Measurements from ENCODE around the gene TNF. TPM values are rescaled to one million over a fixed set of nuclear protein-coding genes. Genes with fewer than 3 reads are reported as not detected.

Gene TNF
- total and polyA plus RNA-seq, 7 experiments from 2014 or later: 0.73 to 125 (median 5.4) TPM

- peaks cover 42 to 60% of the 10 kb centered on the region in 2 donors for H3K4me1 ChIP-seq (ENCODE audit: control insufficient read depth in 2 of 2, insufficient read depth in 2 of 2, low read length in 2 of 2)
- Mint-ChIP-seq H3K4me1 (peaks cover 36 to 65% (median 56%) of the 10 kb centered on the region in 7 donors), H3K27ac (peak overlapping the region in 1 of 9 donors; percentile 89), H3K36me3 (peaks cover 5 to 41% (median 8%) of the 10 kb centered on the region in 5 donors), H3K4me3 (peak overlapping the region in 7 of 10 donors; percentile 13 to 87 (median 75)), H3K9me3 (no peaks in the 10 kb centered on the region), H3K27me3 (peaks cover 0 to 11% (median 0%) of the 10 kb centered on the region in 5 donors)
- ATAC-seq (no peak), DNase-seq (no peak)
- H3K27ac ChIP-seq (ENCODE audit: low read depth, low read length): peak overlapping the region; percentile 57
- no peaks in the 10 kb centered on the region for H3K36me3 ChIP-seq (ENCODE audit: control insufficient read depth in 2 of 3, insufficient read depth in 3 of 3, low read length in 3 of 3)
- POLR2A ChIA-PET: interaction anchor here (0.6 to 53.8 kb wide), 4 partner anchors 9 to 38 kb away, joined by 3 to 3078 read pairs (median 10); partner anchors contain the start of genes AIF1, DDX39B, LST1 and LTA
- H3K27me3 ChIP-seq (ENCODE audit: control insufficient read depth in 2 of 2, insufficient read depth in 2 of 2, low read length in 2 of 2): no peaks in the 10 kb centered on the region
- CTCF ChIA-PET: interaction anchor here (0.7 to 13.5 kb wide), 4 partner anchors 14 to 40 kb away, joined by 3 to 298 read pairs (median 30); partner anchors contain the start of genes LST1, LTB and TNF
- H3K4me3 ChIP-seq (ENCODE audit: low read length): no peak overlapping the region
- no peaks in the 10 kb centered on the region for H3K9me3 ChIP-seq (ENCODE audit: control insufficient read depth in 2 of 3, low read length in 3 of 3)
- intact Hi-C loops (cut with micrococcal nuclease): loop anchor here (2.0 kb wide), 2 partner anchors 17 to 23 kb away; partner anchors contain the start of gene TNF (in 1 of the 2)
Measured at GRCh38 chr6:31557443-31558317, 17.7 kb upstream of the TNF start.

GRCh38 chr6:31558318-31558625, 17.1 kb upstream of the TNF start:
- Histone ChIP-seq H3K27me3 (ENCODE audit: control insufficient read depth in 2 of 2, insufficient read depth in 2 of 2, low read length in 2 of 2) (no peaks in the 10 kb centered on the region), H3K27ac (ENCODE audit: low read depth, low read length) (peak overlapping the region; percentile 57), H3K36me3 (ENCODE audit: control insufficient read depth in 2 of 3, insufficient read depth in 3 of 3, low read length in 3 of 3) (no peaks in the 10 kb centered on the region), H3K4me3 (ENCODE audit: low read length) (peak overlapping the region; percentile 48), H3K4me1 (ENCODE audit: control insufficient read depth in 2 of 2, insufficient read depth in 2 of 2, low read length in 2 of 2) (peaks cover 42 to 60% of the 10 kb centered on the region in 2 donors), H3K9me3 (ENCODE audit: control insufficient read depth in 2 of 3, low read length in 3 of 3) (no peaks in the 10 kb centered on the region)
- Mint-ChIP-seq H3K36me3 (peaks cover 8 to 44% (median 11%) of the 10 kb centered on the region in 5 donors), H3K4me3 (peak overlapping the region in 7 of 10 donors; percentile 66 to 87 (median 82)), H3K9me3 (no peaks in the 10 kb centered on the region), H3K27me3 (peaks cover 0 to 16% (median 0%) of the 10 kb centered on the region in 5 donors), H3K27ac (peak overlapping the region in 8 of 9 donors; percentile 84 to 91 (median 88)), H3K4me1 (peaks cover 42 to 70% (median 58%) of the 10 kb centered on the region in 7 donors)
- ChIA-PET POLR2A (interaction anchor here (0.6 to 53.8 kb wide), 5 partner anchors 9 to 1295 kb away, joined by 3 to 3078 read pairs (median 4); partner anchors contain the start of genes AIF1, DDX39B, LST1 and LTA), CTCF (interaction anchor here (0.7 to 6.5 kb wide), 4 partner anchors 13 to 39 kb away, joined by 3 to 57 read pairs (median 8); partner anchors contain the start of gene LTB)
- intact Hi-C loops (cut with micrococcal nuclease): loop anchor here (2.0 kb wide), 2 partner anchors 17 to 23 kb away; partner anchors contain the start of gene TNF (in 1 of the 2)
- ATAC-seq (no peak), DNase-seq (no peak)

- H3K4me1 Mint-ChIP-seq: peaks cover 46 to 74% (median 61%) of the 10 kb centered on the region in 7 donors
- Histone ChIP-seq H3K4me1 (ENCODE audit: control insufficient read depth in 2 of 2, insufficient read depth in 2 of 2, low read length in 2 of 2) (peaks cover 42 to 60% of the 10 kb centered on the region in 2 donors), H3K9me3 (ENCODE audit: control insufficient read depth in 2 of 3, low read length in 3 of 3) (no peaks in the 10 kb centered on the region), H3K4me3 (ENCODE audit: low read length) (peak overlapping the region; percentile 48), H3K36me3 (ENCODE audit: control insufficient read depth in 2 of 3, insufficient read depth in 3 of 3, low read length in 3 of 3) (peaks cover 0 to 3% (median 0%) of the 10 kb centered on the region in 3 experiments), H3K27ac (ENCODE audit: low read depth, low read length) (peak overlapping the region; percentile 57), H3K27me3 (ENCODE audit: control insufficient read depth in 2 of 2, insufficient read depth in 2 of 2, low read length in 2 of 2) (no peaks in the 10 kb centered on the region)
- H3K27me3 Mint-ChIP-seq: peaks cover 0 to 20% (median 0%) of the 10 kb centered on the region in 5 donors
- H3K27ac Mint-ChIP-seq: peak overlapping the region; percentile 84 to 92 (median 88)
- ATAC-seq (peak; percentile 78), DNase-seq (peak in 8 of 9 donors; percentile 51 to 75 (median 56))
- CTCF ChIA-PET: interaction anchor here (0.6 to 6.5 kb wide), 10 partner anchors 9 to 272 kb away, joined by 3 to 57 read pairs (median 4); partner anchors contain the start of genes ATP6V1G2, LTB and NFKBIL1
- peak overlapping the region; percentile 66 to 87 (median 82) for H3K4me3 Mint-ChIP-seq
- peaks cover 10 to 46% (median 15%) of the 10 kb centered on the region in 5 donors for H3K36me3 Mint-ChIP-seq
- POLR2A ChIA-PET: interaction anchor here (0.6 to 53.8 kb wide), 8 partner anchors 8 to 1295 kb away, joined by 3 to 3078 read pairs (median 3); partner anchors contain the start of genes AIF1, DDX39B, LST1 and LTA
- no peaks in the 10 kb centered on the region for H3K9me3 Mint-ChIP-seq
- intact Hi-C loops (cut with micrococcal nuclease): loop anchor here (1.0 to 2.0 kb wide), 4 partner anchors 9 to 22 kb away; partner anchors contain the start of genes LTA (in 1 of the 2) and TNF (in 1 of the 2)
Measured at GRCh38 chr6:31558631-31559500, 16.5 kb upstream of the TNF start.

- H3K27ac ChIP-seq (ENCODE audit: low read depth, low read length): peak overlapping the region; percentile 57
- no peaks in the 10 kb centered on the region for H3K9me3 Mint-ChIP-seq
- H3K27me3 Mint-ChIP-seq: peaks cover 0 to 22% (median 0%) of the 10 kb centered on the region in 5 donors
- peaks cover 12 to 46% (median 17%) of the 10 kb centered on the region in 5 donors for H3K36me3 Mint-ChIP-seq
- ATAC-seq: peak; percentile 1
- DNase-seq: no peak
- H3K4me3 Mint-ChIP-seq: peak overlapping the region; percentile 66 to 87 (median 82)
- intact Hi-C loops (cut with micrococcal nuclease): loop anchor here (1.0 to 2.0 kb wide), 4 partner anchors 9 to 21 kb away; partner anchors contain the start of genes LTA (in 1 of the 2) and TNF (in 1 of the 2)
- H3K36me3 ChIP-seq (ENCODE audit: control insufficient read depth in 2 of 3, insufficient read depth in 3 of 3, low read length in 3 of 3): peaks cover 0 to 5% (median 0%) of the 10 kb centered on the region in 3 experiments
- H3K4me1 Mint-ChIP-seq: peaks cover 50 to 76% (median 62%) of the 10 kb centered on the region in 7 donors
- POLR2A ChIA-PET: interaction anchor here (0.8 to 53.8 kb wide), 4 partner anchors 9 to 36 kb away, joined by 3 to 3078 read pairs (median 10); partner anchors contain the start of genes AIF1, DDX39B, LST1 and LTA
- peaks cover 42 to 60% of the 10 kb centered on the region in 2 donors for H3K4me1 ChIP-seq (ENCODE audit: control insufficient read depth in 2 of 2, insufficient read depth in 2 of 2, low read length in 2 of 2)
- H3K27me3 ChIP-seq (ENCODE audit: control insufficient read depth in 2 of 2, insufficient read depth in 2 of 2, low read length in 2 of 2): no peaks in the 10 kb centered on the region
- H3K9me3 ChIP-seq (ENCODE audit: control insufficient read depth in 2 of 3, low read length in 3 of 3): no peaks in the 10 kb centered on the region
- H3K27ac Mint-ChIP-seq: peak overlapping the region; percentile 84 to 92 (median 89)
- CTCF ChIA-PET: interaction anchor here (0.8 to 6.5 kb wide), 8 partner anchors 8 to 271 kb away, joined by 3 to 57 read pairs (median 4); partner anchors contain the start of genes ATP6V1G2, LTB and NFKBIL1
- H3K4me3 ChIP-seq (ENCODE audit: low read length): peak overlapping the region; percentile 48
Measured at GRCh38 chr6:31559606-31559957, 15.8 kb upstream of the TNF start.

GRCh38 chr6:31559958-31560696, 15.2 kb upstream of the TNF start:
- Histone ChIP-seq H3K9me3 (ENCODE audit: control insufficient read depth in 2 of 3, low read length in 3 of 3) (no peaks in the 10 kb centered on the region), H3K4me1 (ENCODE audit: control insufficient read depth in 2 of 2, insufficient read depth in 2 of 2, low read length in 2 of 2) (peaks cover 42 to 60% of the 10 kb centered on the region in 2 donors), H3K27ac (ENCODE audit: low read depth, low read length) (peak overlapping the region; percentile 57), H3K27me3 (ENCODE audit: control insufficient read depth in 2 of 2, insufficient read depth in 2 of 2, low read length in 2 of 2) (no peaks in the 10 kb centered on the region), H3K4me3 (ENCODE audit: low read length) (peak overlapping the region; percentile 48), H3K36me3 (ENCODE audit: control insufficient read depth in 2 of 3, insufficient read depth in 3 of 3, low read length in 3 of 3) (peaks cover 0 to 10% (median 0%) of the 10 kb centered on the region in 3 experiments)
- ATAC-seq: peak; percentile 79
- ChIA-PET CTCF (interaction anchor here (0.8 to 6.5 kb wide), 7 partner anchors 8 to 37 kb away, joined by 3 to 57 read pairs (median 5); partner anchors contain the start of genes ATP6V1G2, LTB and NFKBIL1), POLR2A (interaction anchor here (1.4 to 53.8 kb wide), 3 partner anchors 8 to 36 kb away, joined by 6 to 3078 read pairs (median 16); partner anchors contain the start of genes AIF1, DDX39B, LST1 and LTA)
- Mint-ChIP-seq H3K27me3 (peaks cover 0 to 27% (median 0%) of the 10 kb centered on the region in 5 donors), H3K4me1 (peaks cover 55 to 78% (median 65%) of the 10 kb centered on the region in 7 donors), H3K4me3 (peak overlapping the region; percentile 66 to 87 (median 82)), H3K27ac (peak overlapping the region; percentile 84 to 92 (median 89)), H3K9me3 (no peaks in the 10 kb centered on the region), H3K36me3 (peaks cover 12 to 47% (median 18%) of the 10 kb centered on the region in 5 donors)
- DNase-seq: peak in 1 of 9 donors; percentile 34
- intact Hi-C loops (cut with micrococcal nuclease): loop anchor here (1.0 to 2.0 kb wide), 4 partner anchors 8 to 21 kb away; partner anchors contain the start of genes LTA (in 1 of the 2) and TNF (in 1 of the 2)

Measured in naive thymus-derived CD4-positive, alpha-beta T cell (primary cell).